ENCODE measurements around the gene KIAA0319L. TPM values are rescaled to one million over a fixed set of nuclear protein-coding genes. Genes with fewer than 3 reads are reported as not detected.

Gene KIAA0319L
- total RNA-seq, 1 donor from 2014 or later = 74.7 TPM

- DNase-seq = no peak
- Mint-ChIP-seq H3K9me3 (ENCODE audit: unreplicated experiment) (peaks cover 7% of the 10 kb centered on the region), H3K4me3 (ENCODE audit: unreplicated experiment) (no peak overlapping the region), H3K36me3 (ENCODE audit: unreplicated experiment) (peaks cover 10% of the 10 kb centered on the region), H3K27me3 (ENCODE audit: unreplicated experiment) (peaks cover 4% of the 10 kb centered on the region), H3K27ac (ENCODE audit: unreplicated experiment) (no peak overlapping the region), H3K4me1 (ENCODE audit: low read depth, unreplicated experiment) (no peaks in the 10 kb centered on the region)
- no peak for TF ChIP-seq CTCF (IDR thresholded peaks at IDR 0.05; ENCODE audit: partially characterized antibody, unreplicated experiment)
Measured at GRCh38 chr1:35442734-35443133, 114.5 kb downstream of the KIAA0319L start.

- Mint-ChIP-seq H3K4me3 (ENCODE audit: unreplicated experiment) (no peak overlapping the region), H3K27ac (ENCODE audit: unreplicated experiment) (no peak overlapping the region), H3K36me3 (ENCODE audit: unreplicated experiment) (peaks cover 16% of the 10 kb centered on the region), H3K27me3 (ENCODE audit: unreplicated experiment) (peaks cover 10% of the 10 kb centered on the region), H3K9me3 (ENCODE audit: unreplicated experiment) (peaks cover 13% of the 10 kb centered on the region), H3K4me1 (ENCODE audit: low read depth, unreplicated experiment) (no peaks in the 10 kb centered on the region)
- no peak for DNase-seq
- TF ChIP-seq CTCF (IDR thresholded peaks at IDR 0.05; ENCODE audit: partially characterized antibody, unreplicated experiment) = no peak
Measured at GRCh38 chr1:35441926-35442579, 115.2 kb downstream of the KIAA0319L start.

GRCh38 chr1:35439626-35440025, 117.6 kb downstream of the KIAA0319L start:
- no peak for TF ChIP-seq CTCF (IDR thresholded peaks at IDR 0.05; ENCODE audit: partially characterized antibody, unreplicated experiment)
- Mint-ChIP-seq H3K4me1 (ENCODE audit: low read depth, unreplicated experiment) (peaks cover 3% of the 10 kb centered on the region), H3K4me3 (ENCODE audit: unreplicated experiment) (no peak overlapping the region), H3K27me3 (ENCODE audit: unreplicated experiment) (peaks cover 10% of the 10 kb centered on the region), H3K36me3 (ENCODE audit: unreplicated experiment) (peaks cover 21% of the 10 kb centered on the region), H3K9me3 (ENCODE audit: unreplicated experiment) (peaks cover 17% of the 10 kb centered on the region), H3K27ac (ENCODE audit: unreplicated experiment) (peak overlapping the region; percentile 33)
- DNase-seq = no peak

- peaks cover 12% of the 10 kb centered on the region for H3K4me1 Mint-ChIP-seq (ENCODE audit: low read depth, unreplicated experiment)
- peaks cover 14% of the 10 kb centered on the region for H3K27me3 Mint-ChIP-seq (ENCODE audit: unreplicated experiment)
- no peak overlapping the region for H3K4me3 Mint-ChIP-seq (ENCODE audit: unreplicated experiment)
- no peak for DNase-seq
- H3K9me3 Mint-ChIP-seq (ENCODE audit: unreplicated experiment) = peaks cover 17% of the 10 kb centered on the region
- H3K27ac Mint-ChIP-seq (ENCODE audit: unreplicated experiment) = no peak overlapping the region
- H3K36me3 Mint-ChIP-seq (ENCODE audit: unreplicated experiment) = peaks cover 29% of the 10 kb centered on the region
- no peak for TF ChIP-seq CTCF (IDR thresholded peaks at IDR 0.05; ENCODE audit: partially characterized antibody, unreplicated experiment)
Measured at GRCh38 chr1:35437200-35437599, 120.0 kb downstream of the KIAA0319L start.

GRCh38 chr1:35436078-35436477, 121.1 kb downstream of the KIAA0319L start:
- Mint-ChIP-seq H3K27me3 (ENCODE audit: unreplicated experiment) (peaks cover 14% of the 10 kb centered on the region), H3K36me3 (ENCODE audit: unreplicated experiment) (peaks cover 30% of the 10 kb centered on the region)
- DNase-seq = no peak

More at GRCh38 chr1:35436078-35436477, 121.1 kb downstream of the KIAA0319L start:
- H3K9me3 Mint-ChIP-seq (ENCODE audit: unreplicated experiment) = peaks cover 17% of the 10 kb centered on the region
- no peak for TF ChIP-seq CTCF (IDR thresholded peaks at IDR 0.05; ENCODE audit: partially characterized antibody, unreplicated experiment)
- H3K4me3 Mint-ChIP-seq (ENCODE audit: unreplicated experiment) = no peak overlapping the region
- no peak overlapping the region for H3K27ac Mint-ChIP-seq (ENCODE audit: unreplicated experiment)
- H3K4me1 Mint-ChIP-seq (ENCODE audit: low read depth, unreplicated experiment) = peaks cover 12% of the 10 kb centered on the region

All from glutamatergic neuron (in vitro differentiated cells).